Breast epithelium (tissue), 4 donors: Measurements from ENCODE around the gene RCC1. TPM values are rescaled to one million over a fixed set of nuclear protein-coding genes. Genes with fewer than 3 reads are reported as not detected.

Experiments
- DNase-seq, 2 donors: peaks; one replicate each; pipeline ENCODE4 v3.0.0-alpha.2; 2019; ENCODE audit warnings: low spot score in 2 of 2
- H3K27ac ChIP-seq, 2 donors: fragments of 200-600 bp; sonication (generic) in 1 of 2; one replicate each; pipeline ENCODE4 v1.5.1; 2016 to 2019; ENCODE audit warnings: mild to moderate bottlenecking in 1 of 2
- H3K27me3 ChIP-seq, 2 donors: fragments of 200-600 bp; sonication (generic) in 1 of 2; one replicate each; pipeline versions ENCODE4 v1.5.1 to v1.6.0; 2017 to 2019; ENCODE audit warnings: control low read depth in 1 of 2, mild to moderate bottlenecking in 1 of 2
- H3K36me3 ChIP-seq: fragments of 200-600 bp; one replicate; pipeline ENCODE4 v1.5.1; 2019
- H3K4me1 ChIP-seq, 2 donors: fragments of 200-600 bp; sonication (generic); one replicate each; pipeline ENCODE4 v1.5.1; 2016 to 2019; ENCODE audit warnings: control low read depth in 1 of 2
- H3K4me3 ChIP-seq, 3 donors: fragments of 200-600 bp; sonication (generic); 1 replicate in 2 of 3; 2 replicates in 1 of 3; pipeline ENCODE4 v1.5.1; 2016 to 2019; ENCODE audit warnings: mild to moderate bottlenecking in 3 of 3, moderate library complexity in 2 of 3
- H3K9me3 ChIP-seq, 2 donors: fragments of 200-600 bp; sonication (generic) in 1 of 2; one replicate each; pipeline ENCODE4 v1.5.1; 2016 to 2019; ENCODE audit warnings: control low read depth in 1 of 2
- CTCF ChIP-seq, 3 donors: fragments of 450-650 bp; IDR thresholded peaks; one replicate each; pipeline ENCODE4 v1.5.1; 2016 to 2017; ENCODE audit warnings: antibody characterized with exemption in 3 of 3, mild to moderate bottlenecking in 3 of 3, moderate library complexity in 3 of 3
- POLR2A ChIP-seq: fragments of 450-650 bp; IDR thresholded peaks from one replicate; pipeline ENCODE4 v1.6.1; 2016; ENCODE audit warnings: antibody characterized with exemption, mild to moderate bottlenecking, moderate library complexity
- POLR2AphosphoS5 ChIP-seq, 3 donors: sonication (generic); formaldehyde crosslinking; IDR thresholded peaks; one replicate each; pipeline ENCODE4 v1.6.1; 2017; ENCODE audit warnings: antibody characterized with exemption in 3 of 3
- intact Hi-C: fragments of 100-400 bp; cut with DNase I; formaldehyde crosslinking; loops from one replicate; pipeline ENCODE4 v1.15.1; 2023; ENCODE audit warnings: low total_unique reads
- total RNA-seq, 3 donors: library from RNA; depleted of rRNA; stranded (reverse); fragments of >200 nt; gene quantifications; one replicate each; pipeline ENCODE4 v1.1.0, GENCODE V29; 2016

The RCC1 gene
- total RNA-seq, 3 donors from 2014 or later, result 15.7 to 44.9 (median 40.1) TPM

- TF ChIP-seq CTCF (IDR thresholded peaks at IDR 0.05) (no peak), POLR2A (peak; percentile 65), POLR2AphosphoS5 (IDR thresholded peaks at IDR 0.05) (peak; percentile 65 to 90 (median 73))
- intact Hi-C loops, result no loop called here
- Histone ChIP-seq H3K4me3 (peak within 1 kb of the TSS; percentile 63 to 78 (median 74)), H3K27ac (peak within 1 kb of the TSS; percentile 89 to 91), H3K4me1 (no peaks in the 10 kb centered on the region), H3K9me3 (no peaks in the 10 kb centered on the region), H3K27me3 (no peaks in the 10 kb centered on the region), H3K36me3 (no peaks in the 10 kb centered on the region)
- peak; percentile 94 to 96 for DNase-seq
These were observed 47.2 kb downstream of the RCC1 start, which contains the start of gene TRNAU1AP for GRCh38 chr1:28552758-28553663. TRNAU1AP (plus strand) TSS chr1:28553085; CDS start chr1:28553111, 26 bp downstream.

DNA sequence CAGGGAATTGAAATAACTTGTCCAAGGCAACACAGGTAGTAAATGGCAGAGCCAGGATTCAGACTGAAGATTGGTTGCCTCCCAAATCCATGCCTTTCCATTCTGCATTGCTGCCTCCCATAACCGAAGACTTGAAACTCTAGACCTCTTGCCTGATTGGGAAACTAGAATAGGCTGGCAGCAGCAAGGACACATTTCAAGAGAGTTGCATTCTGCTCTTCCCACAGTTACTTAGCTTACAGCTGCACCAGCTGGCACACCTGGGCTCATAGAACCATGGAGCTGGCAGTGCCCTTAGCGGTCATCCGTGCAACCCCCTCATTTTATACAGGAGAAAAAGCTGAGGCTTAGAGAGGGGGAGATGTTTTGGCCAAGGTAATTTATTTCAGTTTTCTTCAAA lies 55.0 kb downstream of the RCC1 start:
- no peak for DNase-seq
- Histone ChIP-seq H3K4me1 (no peaks in the 10 kb centered on the region), H3K36me3 (peaks cover 8% of the 10 kb centered on the region), H3K9me3 (no peaks in the 10 kb centered on the region), H3K27ac (no peak overlapping the region), H3K4me3 (no peak overlapping the region), H3K27me3 (no peaks in the 10 kb centered on the region)
- intact Hi-C loops, result no loop called here
- TF ChIP-seq CTCF (IDR thresholded peaks at IDR 0.05) (no peak), POLR2AphosphoS5 (IDR thresholded peaks at IDR 0.05) (no peak), POLR2A (no peak)

DNA sequence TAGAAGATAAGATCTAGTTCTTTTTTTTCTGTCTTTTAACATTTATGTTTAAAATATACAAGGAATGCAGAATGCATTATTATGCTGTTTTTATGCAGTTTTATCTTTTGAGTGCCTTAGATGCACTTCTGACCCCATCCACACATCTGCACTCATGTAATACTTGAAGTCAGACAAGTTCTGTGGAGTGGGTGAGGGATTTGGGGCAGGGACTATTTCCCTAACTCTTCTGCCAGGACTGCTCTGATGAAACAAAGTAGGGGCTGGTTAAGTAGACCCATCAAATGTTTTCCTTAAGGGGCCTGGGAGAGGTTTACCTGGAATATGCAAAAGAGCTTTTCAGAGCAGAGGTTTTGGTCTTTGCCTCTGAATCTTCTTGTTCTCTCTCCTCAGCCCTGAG lies 58.5 kb downstream of the RCC1 start:
- TF ChIP-seq POLR2AphosphoS5 (IDR thresholded peaks at IDR 0.05) (no peak), CTCF (IDR thresholded peaks at IDR 0.05) (no peak), POLR2A (no peak)
- intact Hi-C loops, result no loop called here
- Histone ChIP-seq H3K4me1 (no peaks in the 10 kb centered on the region), H3K27ac (no peak overlapping the region), H3K27me3 (no peaks in the 10 kb centered on the region), H3K9me3 (no peaks in the 10 kb centered on the region), H3K36me3 (peaks cover 8% of the 10 kb centered on the region), H3K4me3 (no peak overlapping the region)
- no peak for DNase-seq

- no peak for DNase-seq
- TF ChIP-seq CTCF (IDR thresholded peaks at IDR 0.05) (no peak), POLR2A (no peak), POLR2AphosphoS5 (IDR thresholded peaks at IDR 0.05) (no peak)
- Histone ChIP-seq H3K36me3 (peaks cover 8% of the 10 kb centered on the region), H3K27ac (no peak overlapping the region), H3K4me1 (no peaks in the 10 kb centered on the region), H3K4me3 (no peak overlapping the region), H3K9me3 (no peaks in the 10 kb centered on the region), H3K27me3 (no peaks in the 10 kb centered on the region)
- intact Hi-C loops, result no loop called here
These were observed 59.2 kb downstream of the RCC1 start for GRCh38 chr1:28565040-28565439.

- H3K27me3 ChIP-seq, result no peaks in the 10 kb centered on the region
- H3K4me1 ChIP-seq, result no peaks in the 10 kb centered on the region
- no peak for TF ChIP-seq CTCF (IDR thresholded peaks at IDR 0.05)
- no peak for TF ChIP-seq POLR2A
- no peak for TF ChIP-seq POLR2AphosphoS5 (IDR thresholded peaks at IDR 0.05)
- no peak overlapping the region for H3K4me3 ChIP-seq
- intact Hi-C loops, result no loop called here
- no peak overlapping the region for H3K27ac ChIP-seq
- peaks cover 8% of the 10 kb centered on the region for H3K36me3 ChIP-seq
- H3K9me3 ChIP-seq, result no peaks in the 10 kb centered on the region
- DNase-seq, result no peak
These were observed 59.9 kb downstream of the RCC1 start for GRCh38 chr1:28565726-28566125.
